MCF 10A (cell line): Measurements from ENCODE around the gene POFUT2. TPM values are rescaled to one million over a fixed set of nuclear protein-coding genes. Genes with fewer than 3 reads are reported as not detected.

Source experiments
- BruUV-seq: library from RNA; stranded (reverse); fragments of 400-500 nt; replicated peaks from 2 replicates; lab custom pipeline; 2021; lab: Mats Ljungman, UMichigan
- CTCF ChIA-PET: fragments of 300-600 bp; sonication (Branson Sonifier 250); formaldehyde crosslinking; extraction: SDS; loops from one replicate; lab custom pipeline; 2021; ENCODE audit warnings: antibody characterized with exemption, inconsistent platforms; lab: Yijun Ruan, JAX
- POLR2A ChIA-PET: fragments of 300-600, 350-650 bp; sonication (Branson Sonifier 250); formaldehyde crosslinking; extraction: SDS; loops from one replicate; lab custom pipeline; 2020; ENCODE audit warnings: antibody characterized with exemption, inconsistent platforms; lab: Yijun Ruan, JAX
- DNase-seq: peaks from one replicate; pipeline ENCODE4 v3.0.0-alpha.2; 2018; ENCODE audit not compliant: unreplicated experiment
- H3K27ac Mint-ChIP-seq: one replicate; pipeline ENCODE4 v1.8.0; 2022; ENCODE audit warnings: mild to moderate bottlenecking, low read depth, mixed read lengths; ENCODE audit not compliant: unreplicated experiment
- H3K27me3 Mint-ChIP-seq: one replicate; pipeline ENCODE4 v1.8.0; 2022; ENCODE audit warnings: mixed read lengths; ENCODE audit not compliant: insufficient read depth, unreplicated experiment
- H3K36me3 Mint-ChIP-seq: one replicate; pipeline ENCODE4 v1.8.0; 2022; ENCODE audit warnings: mild to moderate bottlenecking, moderate library complexity, mixed read lengths; ENCODE audit not compliant: insufficient read depth, unreplicated experiment
- H3K4me1 Mint-ChIP-seq: one replicate; pipeline ENCODE4 v1.8.0; 2022; ENCODE audit warnings: mixed read lengths; ENCODE audit not compliant: insufficient read depth, unreplicated experiment
- H3K4me3 Mint-ChIP-seq: one replicate; pipeline ENCODE4 v1.8.0; 2022; ENCODE audit warnings: mild to moderate bottlenecking, moderate library complexity, mixed read lengths; ENCODE audit not compliant: unreplicated experiment
- H3K9me3 Mint-ChIP-seq: one replicate; pipeline ENCODE4 v1.8.0; 2022; ENCODE audit warnings: mixed read lengths; ENCODE audit not compliant: unreplicated experiment
- intact Hi-C: fragments of 100-400 bp; cut with micrococcal nuclease; formaldehyde crosslinking; loops from 2 replicates; pipeline ENCODE4 v1.14.1; 2022
- total RNA-seq: library from RNA; stranded (reverse); gene quantifications from 2 replicates; pipeline ENCODE4 v1.2.3, GENCODE V29; 2022
- TF ChIP-seq, protein P1 (sequence below): fragments of 200-600 bp; IDR thresholded peaks from one replicate; pipeline ENCODE4 v1.8.0; 2022; ENCODE audit warnings: antibody characterized with exemption, mild to moderate bottlenecking; ENCODE audit not compliant: unreplicated experiment

Gene POFUT2
- total RNA-seq, 1 experiment from 2014 or later, result 25.2 TPM

DNA sequence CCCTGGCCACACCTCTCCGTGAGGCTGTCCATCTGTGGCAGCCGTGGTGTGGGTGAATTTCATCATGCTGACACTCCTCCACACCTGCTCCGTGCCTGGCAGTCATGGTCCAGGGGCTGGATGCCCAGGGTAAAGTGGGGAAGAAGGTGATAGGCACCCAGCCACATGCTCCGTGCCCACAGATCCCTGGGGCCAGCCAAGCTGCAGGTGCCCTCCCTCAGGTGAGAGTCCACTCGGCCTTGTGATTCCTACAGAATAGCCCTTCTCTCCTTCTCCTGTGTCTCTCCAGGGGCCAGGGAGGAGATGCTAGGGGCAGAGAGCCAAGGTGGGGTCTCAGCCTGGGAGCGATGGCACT, 16.8 kb upstream of the POFUT2 start:
- no peak overlapping the region for H3K27ac Mint-ChIP-seq
- no peak for DNase-seq
- H3K9me3 Mint-ChIP-seq, result no peaks in the 10 kb centered on the region
- ChIA-PET CTCF (no interaction called here), POLR2A (no interaction called here)
- intact Hi-C loops, result no loop called here
- H3K36me3 Mint-ChIP-seq, result peaks cover 6% of the 10 kb centered on the region
- peaks cover 10% of the 10 kb centered on the region for H3K27me3 Mint-ChIP-seq
- peaks cover 19% of the 10 kb centered on the region for H3K4me1 Mint-ChIP-seq
- H3K4me3 Mint-ChIP-seq, result no peak overlapping the region
- TF ChIP-seq, protein P1, sequence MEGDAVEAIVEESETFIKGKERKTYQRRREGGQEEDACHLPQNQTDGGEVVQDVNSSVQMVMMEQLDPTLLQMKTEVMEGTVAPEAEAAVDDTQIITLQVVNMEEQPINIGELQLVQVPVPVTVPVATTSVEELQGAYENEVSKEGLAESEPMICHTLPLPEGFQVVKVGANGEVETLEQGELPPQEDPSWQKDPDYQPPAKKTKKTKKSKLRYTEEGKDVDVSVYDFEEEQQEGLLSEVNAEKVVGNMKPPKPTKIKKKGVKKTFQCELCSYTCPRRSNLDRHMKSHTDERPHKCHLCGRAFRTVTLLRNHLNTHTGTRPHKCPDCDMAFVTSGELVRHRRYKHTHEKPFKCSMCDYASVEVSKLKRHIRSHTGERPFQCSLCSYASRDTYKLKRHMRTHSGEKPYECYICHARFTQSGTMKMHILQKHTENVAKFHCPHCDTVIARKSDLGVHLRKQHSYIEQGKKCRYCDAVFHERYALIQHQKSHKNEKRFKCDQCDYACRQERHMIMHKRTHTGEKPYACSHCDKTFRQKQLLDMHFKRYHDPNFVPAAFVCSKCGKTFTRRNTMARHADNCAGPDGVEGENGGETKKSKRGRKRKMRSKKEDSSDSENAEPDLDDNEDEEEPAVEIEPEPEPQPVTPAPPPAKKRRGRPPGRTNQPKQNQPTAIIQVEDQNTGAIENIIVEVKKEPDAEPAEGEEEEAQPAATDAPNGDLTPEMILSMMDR, result no peak
- no TSS peak for BruUV-seq

DNA sequence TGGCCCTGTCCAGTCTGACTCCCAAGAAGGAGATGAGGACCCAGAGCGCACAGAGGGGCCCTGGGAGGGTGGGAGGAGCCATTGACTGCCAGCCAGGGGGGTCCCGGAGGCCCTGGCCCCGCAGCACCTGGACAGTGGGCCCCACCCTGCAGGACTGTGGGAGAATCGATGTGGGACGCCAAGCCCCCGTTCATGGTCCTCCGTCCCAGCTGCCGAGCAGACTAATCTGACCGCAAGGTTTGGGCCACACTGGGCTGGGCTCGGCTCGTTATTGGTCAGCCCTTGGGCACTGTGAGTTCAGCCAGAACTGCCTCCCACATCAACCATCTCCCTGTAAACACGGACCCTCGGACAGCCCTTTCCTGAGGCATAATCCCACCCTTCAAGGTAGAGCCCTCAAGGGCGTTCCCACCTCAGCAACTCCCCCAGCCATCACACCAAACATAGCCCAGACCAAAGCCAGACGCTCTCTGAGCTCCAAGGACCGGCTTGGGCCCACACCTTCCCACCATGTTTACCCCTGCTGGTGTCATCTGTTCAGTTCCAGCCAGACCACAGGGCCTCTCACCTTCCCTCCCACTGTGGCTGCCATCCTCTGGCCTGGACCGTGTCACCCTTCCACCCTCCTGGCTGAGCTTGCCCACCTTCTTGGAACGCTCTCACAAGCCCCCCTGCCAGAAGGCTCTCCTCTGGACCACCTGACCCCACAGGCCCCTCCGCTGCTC, 16.2 kb upstream of the POFUT2 start:
- TF ChIP-seq, protein P1, result no peak
- DNase-seq, result no peak
- Mint-ChIP-seq H3K4me3 (no peak overlapping the region), H3K27ac (no peak overlapping the region), H3K9me3 (no peaks in the 10 kb centered on the region), H3K27me3 (peaks cover 10% of the 10 kb centered on the region), H3K4me1 (peaks cover 14% of the 10 kb centered on the region), H3K36me3 (peaks cover 6% of the 10 kb centered on the region)
- ChIA-PET CTCF (interaction anchor here (0.7 kb wide), 1 partner anchor 163 kb away, joined by 3 read pairs; no protein-coding TSS in a partner anchor), POLR2A (no interaction called here)
- intact Hi-C loops, result no loop called here
- BruUV-seq, result no TSS peak

DNA sequence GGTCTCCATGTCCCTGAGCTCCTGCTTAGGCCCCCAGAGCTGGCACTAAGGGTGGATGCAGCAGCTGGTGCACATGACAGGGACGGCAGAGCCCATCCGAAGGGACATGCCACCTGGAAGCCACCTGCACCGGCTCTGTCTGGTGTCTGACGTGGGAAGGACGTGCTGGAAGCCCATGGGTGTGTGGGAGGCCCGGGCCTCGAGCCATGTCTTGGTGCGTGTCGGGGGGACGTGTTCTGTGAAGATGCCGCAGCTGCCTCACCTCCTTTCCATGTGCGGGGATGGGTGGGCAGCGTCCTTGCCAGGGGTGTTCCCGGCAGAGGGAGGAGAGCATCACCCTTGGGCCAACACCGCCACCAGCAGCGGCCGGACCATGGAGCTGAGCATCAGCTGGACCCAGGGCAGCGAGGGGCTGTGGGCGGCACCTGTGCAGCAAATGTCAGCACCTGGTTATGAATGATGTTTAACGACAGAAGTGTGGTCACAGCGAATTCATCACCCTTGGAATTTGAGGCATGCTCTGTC, 15.5 kb upstream of the POFUT2 start:
- TF ChIP-seq, protein P1, result no peak
- Mint-ChIP-seq H3K9me3 (no peaks in the 10 kb centered on the region), H3K4me1 (peaks cover 6% of the 10 kb centered on the region), H3K36me3 (peaks cover 6% of the 10 kb centered on the region), H3K27me3 (peaks cover 10% of the 10 kb centered on the region), H3K27ac (no peak overlapping the region), H3K4me3 (no peak overlapping the region)
- CTCF ChIA-PET, result interaction anchor here (0.6 to 0.7 kb wide), 2 partner anchors 135 to 162 kb away, joined by 3 read pairs; no protein-coding TSS in a partner anchor
- no TSS peak for BruUV-seq
- intact Hi-C loops, result no loop called here
- POLR2A ChIA-PET, result interaction anchor here (1.2 kb wide), 1 partner anchor 8 kb away, joined by 3 read pairs; no protein-coding TSS in a partner anchor
- no peak for DNase-seq
